Neural cell (in vitro differentiated cells): ENCODE data around the gene STYK1. TPM values are rescaled to one million over a fixed set of nuclear protein-coding genes. Genes with fewer than 3 reads are reported as not detected.
"Not testable (repeated sequence)": the region's sequence is repeated elsewhere in the genome, so short reads cannot be mapped to it uniquely, and the experiment has no call there.

ENCODE experiments used
- H2AFZ ChIP-seq: fragments of 200-600, 300-800 bp; sonication (generic), shearing (Covaris generic); 2 replicates; pipeline ENCODE4 v1.6.0; 2014; ENCODE audit warnings: low read depth, mild to moderate bottlenecking, antibody characterized with exemption, low read length, moderate library complexity
- H3F3A ChIP-seq: fragments of 200-600 bp; shearing (Covaris generic); 2 replicates; pipeline ENCODE4 v1.6.1; 2016; ENCODE audit warnings: mild to moderate bottlenecking, moderate library complexity, mixed read lengths, antibody characterized with exemption, low read length; ENCODE audit not compliant: insufficient read depth, poor library complexity, severe bottlenecking
- H3K27ac ChIP-seq: fragments of 200-600, 300-800 bp; sonication (generic), shearing (Covaris generic); 2 replicates; pipeline ENCODE4 v1.5.1; 2014; ENCODE audit warnings: mild to moderate bottlenecking, low read length, moderate library complexity
- H3K27me3 ChIP-seq: fragments of 300-800, 200-600 bp; sonication (generic), shearing (Covaris generic); 2 replicates; pipeline ENCODE4 v1.6.0; 2014; ENCODE audit warnings: mild to moderate bottlenecking, low read depth, low read length, moderate library complexity; ENCODE audit not compliant: insufficient read depth
- H3K36me3 ChIP-seq: fragments of 300-800, 200-600 bp; sonication (generic), shearing (Covaris generic); 2 replicates; pipeline ENCODE4 v1.5.1; 2014; ENCODE audit warnings: mild to moderate bottlenecking, antibody characterized with exemption, low read length, moderate library complexity; ENCODE audit not compliant: insufficient read depth
- H3K4me2 ChIP-seq: fragments of 300-800, 200-600 bp; sonication (generic), shearing (Covaris generic); 2 replicates; pipeline ENCODE4 v1.6.0; 2014; ENCODE audit warnings: mild to moderate bottlenecking, low read length
- H3K4me3 ChIP-seq: fragments of 300-800, 200-600 bp; sonication (generic), shearing (Covaris generic); 2 replicates; pipeline ENCODE4 v1.5.1; 2014; ENCODE audit warnings: mild to moderate bottlenecking, low read length, moderate library complexity
- H3K79me2 ChIP-seq: fragments of 200-600 bp; shearing (Covaris generic); replicated peaks from 2 replicates; pipeline ENCODE4 v1.6.0; 2014; ENCODE audit warnings: mild to moderate bottlenecking, low read length, moderate library complexity; ENCODE audit not compliant: insufficient read depth
- H3K9ac ChIP-seq: fragments of 300-800, 200-600 bp; sonication (generic), shearing (Covaris generic); 2 replicates; pipeline ENCODE4 v1.6.1; 2016; ENCODE audit warnings: mild to moderate bottlenecking, low read length, mixed read lengths
- H3K9me2 ChIP-seq: fragments of 200-600 bp; shearing (Covaris generic); 2 replicates; pipeline ENCODE4 v1.6.1; 2016; ENCODE audit warnings: mild to moderate bottlenecking, low read length, mixed read lengths; ENCODE audit not compliant: insufficient read depth
- H3K9me3 ChIP-seq: fragments of 200-600, 300-800 bp; sonication (generic), shearing (Covaris generic); 2 replicates; pipeline ENCODE4 v1.6.1; 2016; ENCODE audit warnings: mild to moderate bottlenecking, mixed run types, low read length, moderate library complexity, mixed read lengths
- H4K20me1 ChIP-seq: fragments of 200-600 bp; shearing (Covaris generic); 2 replicates; pipeline ENCODE4 v1.6.1; 2016; ENCODE audit warnings: mild to moderate bottlenecking, mixed run types; ENCODE audit not compliant: insufficient read depth
- EP300 ChIP-seq: fragments of 450-650 bp; conservative IDR thresholded peaks from 2 replicates; pipeline ENCODE4 v1.6.1; 2014; ENCODE audit warnings: antibody characterized with exemption, mild to moderate bottlenecking, moderate library complexity; ENCODE audit not compliant: poor library complexity, severe bottlenecking
- EZH2 ChIP-seq: fragments of 200-600, 300-800 bp; shearing (Covaris generic), sonication (generic); IDR thresholded peaks from 2 replicates; pipeline ENCODE4 v1.6.1; 2014; ENCODE audit warnings: antibody characterized with exemption, low read length, borderline replicate concordance, mild to moderate bottlenecking; ENCODE audit not compliant: insufficient read depth, poor library complexity, severe bottlenecking
- MXI1 ChIP-seq: fragments of 450-650 bp; conservative IDR thresholded peaks from 2 replicates; pipeline ENCODE4 v1.6.1; 2014; ENCODE audit warnings: antibody characterized with exemption, mild to moderate bottlenecking; ENCODE audit not compliant: poor library complexity, severe bottlenecking
- POLR2AphosphoS5 ChIP-seq: IDR thresholded peaks from 2 replicates; pipeline ENCODE4 v1.6.1; 2012
- RAD21 ChIP-seq: fragments of 450-650 bp; conservative IDR thresholded peaks from 2 replicates; pipeline ENCODE4 v1.6.1; 2014; ENCODE audit warnings: antibody characterized with exemption, mild to moderate bottlenecking, moderate library complexity
- REST ChIP-seq: IDR thresholded peaks from 2 replicates; pipeline ENCODE4 v1.6.1; 2012; ENCODE audit warnings: borderline replicate concordance
- SMC3 ChIP-seq: fragments of 450-650 bp; conservative IDR thresholded peaks from 2 replicates; pipeline ENCODE4 v1.6.1; 2014; ENCODE audit warnings: antibody characterized with exemption, mild to moderate bottlenecking, moderate library complexity; ENCODE audit not compliant: poor library complexity
- TAF1 ChIP-seq: IDR thresholded peaks from 2 replicates; pipeline ENCODE4 v1.6.1; 2012; ENCODE audit warnings: low read depth
- polyA plus RNA-seq: library from polyadenylated mRNA; depleted of rRNA; stranded (reverse); fragments of >200 nt; gene quantifications from 2 replicates; pipeline ENCODE4 v1.2.3, GENCODE V29; 2014
- TF ChIP-seq, protein P1 (sequence below): fragments of 450-650 bp; IDR thresholded peaks from 2 replicates; pipeline ENCODE4 v1.5.1; 2014; ENCODE audit warnings: antibody characterized with exemption, mild to moderate bottlenecking, moderate library complexity; ENCODE audit not compliant: poor library complexity, severe bottlenecking

STYK1 gene
- polyA plus RNA-seq, 1 donor from 2014 or later, result 0.24 TPM

DNA sequence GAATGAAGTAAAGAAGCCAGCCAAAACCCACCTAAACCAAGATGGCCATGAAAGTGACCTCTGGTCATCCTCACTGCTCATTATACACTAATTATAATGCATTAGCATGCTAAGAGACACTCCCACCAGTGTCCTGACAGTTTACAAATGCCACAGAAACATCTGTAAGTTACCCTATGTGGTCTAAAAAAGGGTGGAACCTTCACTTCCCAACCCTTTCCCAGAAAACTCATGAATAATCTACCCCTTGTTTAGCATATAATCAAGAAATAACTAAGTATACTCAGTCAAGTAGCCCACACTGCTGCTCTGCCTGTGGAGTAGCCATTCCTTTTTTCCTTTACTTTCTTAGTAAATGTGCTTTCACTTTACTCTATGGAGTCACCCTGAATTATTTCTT is 19.8 kb downstream of the STYK1 start:
- Histone ChIP-seq H3K79me2 (no peaks in the 10 kb centered on the region), H3K4me3 (no peak overlapping the region), H3K27ac (no peak overlapping the region), H3K9ac (no peak overlapping the region), H4K20me1 (no peaks in the 10 kb centered on the region), H3F3A (no peaks in the 10 kb centered on the region), H3K9me2 (no peaks in the 10 kb centered on the region), H3K27me3 (no peaks in the 10 kb centered on the region), H3K36me3 (no peaks in the 10 kb centered on the region), H2AFZ (no peak overlapping the region), H3K4me2 (no peak overlapping the region), H3K9me3 (no peaks in the 10 kb centered on the region)
- TF ChIP-seq REST, result no peak
- TF ChIP-seq SMC3, result no peak
- no peak for TF ChIP-seq EZH2
- TF ChIP-seq MXI1, result no peak
- no peak for TF ChIP-seq EP300
- TF ChIP-seq POLR2AphosphoS5, result no peak
- TF ChIP-seq, protein P1, sequence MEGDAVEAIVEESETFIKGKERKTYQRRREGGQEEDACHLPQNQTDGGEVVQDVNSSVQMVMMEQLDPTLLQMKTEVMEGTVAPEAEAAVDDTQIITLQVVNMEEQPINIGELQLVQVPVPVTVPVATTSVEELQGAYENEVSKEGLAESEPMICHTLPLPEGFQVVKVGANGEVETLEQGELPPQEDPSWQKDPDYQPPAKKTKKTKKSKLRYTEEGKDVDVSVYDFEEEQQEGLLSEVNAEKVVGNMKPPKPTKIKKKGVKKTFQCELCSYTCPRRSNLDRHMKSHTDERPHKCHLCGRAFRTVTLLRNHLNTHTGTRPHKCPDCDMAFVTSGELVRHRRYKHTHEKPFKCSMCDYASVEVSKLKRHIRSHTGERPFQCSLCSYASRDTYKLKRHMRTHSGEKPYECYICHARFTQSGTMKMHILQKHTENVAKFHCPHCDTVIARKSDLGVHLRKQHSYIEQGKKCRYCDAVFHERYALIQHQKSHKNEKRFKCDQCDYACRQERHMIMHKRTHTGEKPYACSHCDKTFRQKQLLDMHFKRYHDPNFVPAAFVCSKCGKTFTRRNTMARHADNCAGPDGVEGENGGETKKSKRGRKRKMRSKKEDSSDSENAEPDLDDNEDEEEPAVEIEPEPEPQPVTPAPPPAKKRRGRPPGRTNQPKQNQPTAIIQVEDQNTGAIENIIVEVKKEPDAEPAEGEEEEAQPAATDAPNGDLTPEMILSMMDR, result no peak
- TF ChIP-seq TAF1, result no peak
- no peak for TF ChIP-seq RAD21

DNA sequence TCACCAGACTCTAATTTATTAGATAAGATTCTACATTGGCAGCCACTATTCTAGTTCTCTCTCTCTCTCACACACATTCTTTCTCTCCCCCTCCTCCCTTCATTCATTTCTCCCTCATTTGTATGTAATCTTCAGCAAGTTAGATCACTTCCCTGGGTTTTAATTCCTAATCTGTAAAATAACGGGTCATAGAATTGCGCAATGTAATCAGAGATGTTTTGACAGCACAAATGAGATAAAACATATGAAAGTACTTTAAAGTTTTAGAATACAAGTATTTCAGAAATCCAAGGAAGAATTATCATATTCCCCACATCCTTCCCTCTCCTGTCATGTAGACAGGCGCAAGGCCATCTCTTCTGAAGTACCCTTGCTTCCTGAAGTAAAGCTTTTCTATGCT is 21.7 kb downstream of the STYK1 start:
- Histone ChIP-seq H3K79me2 (no peaks in the 10 kb centered on the region), H3K4me3 (no peak overlapping the region), H3K27ac (no peak overlapping the region), H3K4me2 (no peak overlapping the region), H3K9me3 (no peaks in the 10 kb centered on the region), H4K20me1 (no peaks in the 10 kb centered on the region), H3F3A (no peaks in the 10 kb centered on the region), H3K9ac (no peak overlapping the region), H3K27me3 (no peaks in the 10 kb centered on the region), H3K36me3 (no peaks in the 10 kb centered on the region), H2AFZ (no peak overlapping the region), H3K9me2 (no peaks in the 10 kb centered on the region)
- TF ChIP-seq TAF1, result no peak
- no peak for TF ChIP-seq RAD21
- no peak for TF ChIP-seq POLR2AphosphoS5
- TF ChIP-seq EZH2, result no peak
- no peak for TF ChIP-seq MXI1
- no peak for TF ChIP-seq REST
- TF ChIP-seq SMC3, result no peak

DNA sequence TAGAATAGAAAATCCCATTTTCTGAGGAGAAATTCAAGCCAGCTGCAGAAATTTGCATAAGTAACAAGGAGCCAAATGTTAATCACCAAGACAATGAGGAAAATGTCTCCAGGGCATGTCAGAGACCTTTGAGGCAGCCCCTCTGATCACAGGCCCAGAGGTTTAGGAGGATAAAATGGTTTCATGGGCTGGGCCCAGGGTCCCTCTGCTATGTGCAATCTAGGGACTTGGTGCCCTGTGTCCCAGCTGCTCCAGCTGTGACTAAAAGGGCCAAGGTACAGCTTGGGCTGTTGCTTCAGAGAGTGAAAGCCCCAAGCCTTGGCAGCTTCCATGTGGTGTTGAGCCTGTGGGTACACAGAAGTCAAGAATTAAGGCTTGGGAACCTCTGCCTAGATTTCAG is 27.3 kb downstream of the STYK1 start:
- not testable (repeated sequence) for H3K9me2 ChIP-seq, H3K27ac ChIP-seq, H4K20me1 ChIP-seq, H2AFZ ChIP-seq, H3K4me2 ChIP-seq, H3K9ac ChIP-seq, H3K4me3 ChIP-seq, H3K36me3 ChIP-seq, H3K27me3 ChIP-seq, H3F3A ChIP-seq, H3K79me2 ChIP-seq, H3K9me3 ChIP-seq
